ENCODE measurements around the gene OGFR.

OGFR gene

DNA sequence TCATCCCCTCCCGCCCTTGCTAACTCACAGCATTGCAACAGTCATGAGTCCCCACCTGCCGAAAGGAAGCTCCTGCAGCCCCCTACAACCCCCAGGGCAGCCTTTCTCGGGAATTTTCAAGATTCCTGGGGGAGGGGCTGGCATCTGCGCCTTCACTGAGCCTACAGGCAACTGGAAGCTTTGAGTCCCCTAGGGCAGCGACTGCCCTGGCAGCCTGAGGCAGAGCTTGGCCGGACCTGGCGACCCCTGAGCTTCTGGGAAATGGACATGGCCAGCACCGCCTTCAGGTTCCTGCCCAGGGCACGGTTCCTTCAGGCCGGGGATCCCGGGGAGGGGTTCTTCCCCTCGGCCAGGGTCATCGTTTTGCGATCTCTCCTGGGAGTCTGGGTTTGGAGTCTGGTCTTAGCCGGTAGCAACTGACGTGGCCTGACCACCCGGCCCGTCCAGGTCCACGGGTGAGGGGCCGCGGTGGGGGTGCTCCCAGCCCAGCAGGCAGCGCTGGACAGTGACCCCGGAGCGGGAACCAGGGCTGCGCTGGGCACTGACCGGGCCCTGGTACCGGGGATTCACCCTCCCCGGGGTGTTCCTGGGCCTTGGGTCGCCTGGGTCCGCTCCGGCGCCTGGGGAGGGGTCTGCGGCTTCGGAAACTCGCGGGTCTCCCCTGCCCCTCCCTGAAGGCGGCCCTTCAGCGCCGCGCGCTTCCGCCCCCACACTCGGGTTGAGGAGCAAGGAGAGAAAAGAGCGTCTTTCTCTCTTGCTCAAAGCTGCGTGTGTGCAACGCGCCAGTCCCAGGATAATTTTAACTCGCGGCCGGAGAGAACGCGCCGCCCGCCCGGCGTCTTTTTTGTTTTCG, 11.6 kb downstream of the OGFR start:
- no peak for DNase-seq

DNA sequence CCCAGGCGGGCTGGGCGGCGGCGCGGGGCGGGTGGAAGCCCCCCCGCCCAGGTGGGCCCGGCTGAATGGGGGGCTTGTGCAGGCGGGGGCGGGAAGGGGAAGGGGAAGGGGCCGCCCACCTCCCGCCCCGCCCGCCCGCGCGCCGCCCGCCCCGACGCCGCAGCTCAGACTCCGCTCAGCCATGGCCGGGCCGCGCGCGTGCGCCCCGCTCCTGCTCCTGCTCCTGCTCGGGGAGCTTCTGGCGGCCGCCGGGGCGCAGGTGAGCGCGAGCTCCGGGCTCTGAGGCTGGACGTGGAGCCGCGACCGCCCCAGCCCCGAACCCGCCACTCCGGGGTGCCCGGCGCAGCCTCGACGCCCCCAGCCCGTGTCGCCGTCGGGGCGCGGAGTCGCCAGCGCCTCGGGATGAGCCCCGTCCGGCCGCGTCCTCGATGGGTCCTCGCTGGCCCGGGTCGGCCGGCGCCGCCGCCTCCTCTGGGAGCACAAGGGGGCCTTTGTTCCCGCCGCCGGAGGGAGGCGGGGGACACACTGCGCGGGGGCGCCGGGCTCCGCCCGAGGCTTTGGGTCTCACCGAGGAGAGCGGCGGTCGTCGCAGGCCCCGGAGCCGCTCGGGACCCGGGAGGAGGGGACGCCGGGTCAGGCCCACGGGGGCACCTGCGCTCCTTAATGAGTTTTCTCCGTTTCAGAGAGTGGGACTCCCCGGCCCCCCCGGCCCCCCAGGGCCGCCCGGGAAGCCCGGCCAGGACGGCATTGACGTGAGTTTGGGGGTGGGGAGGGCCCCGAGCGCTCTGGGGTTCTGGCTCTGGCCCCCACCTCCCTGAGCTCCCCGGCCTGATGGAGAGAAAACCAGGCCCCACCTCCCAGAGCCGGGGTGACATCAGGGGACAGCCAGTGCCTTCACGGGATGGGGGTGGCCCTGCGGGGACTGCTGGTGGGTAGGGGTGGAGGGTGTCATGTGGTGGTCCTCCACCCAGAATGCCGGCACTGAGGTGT, 12.5 kb downstream of the OGFR start, which contains the start of gene COL9A3:
TSS of gene COL9A3 (plus strand) at position 167 of the 990 bp plus-strand sequence. CDS start at position 182, 15 bp downstream.
- DNase-seq: no peak

DNA sequence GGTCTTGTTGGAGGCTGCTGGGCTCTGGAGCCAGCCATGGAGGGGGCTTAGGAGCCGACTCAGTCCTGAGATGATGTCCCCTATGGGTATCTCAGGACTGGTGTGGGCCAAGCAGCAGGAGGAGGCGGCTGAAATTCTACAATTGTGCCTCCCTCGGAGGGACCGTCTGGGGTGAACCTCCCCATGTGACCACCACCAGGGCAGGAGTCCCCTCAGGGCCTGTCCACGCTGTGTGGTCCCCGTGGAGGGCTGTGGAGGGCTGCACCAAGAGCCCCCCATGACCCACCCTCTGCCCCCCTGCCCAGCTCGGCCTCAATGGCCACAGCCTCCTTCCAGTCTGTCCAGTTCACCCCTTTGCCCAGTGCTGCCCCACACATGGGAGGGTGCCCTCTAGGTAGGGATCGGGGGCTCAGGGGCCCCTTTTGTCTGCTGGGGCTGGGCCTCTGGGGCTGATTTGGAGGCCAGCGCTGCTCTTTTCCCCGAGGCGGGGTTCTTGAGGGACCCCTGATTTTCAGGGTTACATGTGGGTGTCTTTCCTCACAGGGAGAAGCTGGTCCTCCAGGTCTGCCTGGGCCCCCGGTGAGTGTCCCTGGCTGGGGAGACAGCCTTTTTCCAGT, 13.4 kb downstream of the OGFR start:
- no peak for DNase-seq

DNA sequence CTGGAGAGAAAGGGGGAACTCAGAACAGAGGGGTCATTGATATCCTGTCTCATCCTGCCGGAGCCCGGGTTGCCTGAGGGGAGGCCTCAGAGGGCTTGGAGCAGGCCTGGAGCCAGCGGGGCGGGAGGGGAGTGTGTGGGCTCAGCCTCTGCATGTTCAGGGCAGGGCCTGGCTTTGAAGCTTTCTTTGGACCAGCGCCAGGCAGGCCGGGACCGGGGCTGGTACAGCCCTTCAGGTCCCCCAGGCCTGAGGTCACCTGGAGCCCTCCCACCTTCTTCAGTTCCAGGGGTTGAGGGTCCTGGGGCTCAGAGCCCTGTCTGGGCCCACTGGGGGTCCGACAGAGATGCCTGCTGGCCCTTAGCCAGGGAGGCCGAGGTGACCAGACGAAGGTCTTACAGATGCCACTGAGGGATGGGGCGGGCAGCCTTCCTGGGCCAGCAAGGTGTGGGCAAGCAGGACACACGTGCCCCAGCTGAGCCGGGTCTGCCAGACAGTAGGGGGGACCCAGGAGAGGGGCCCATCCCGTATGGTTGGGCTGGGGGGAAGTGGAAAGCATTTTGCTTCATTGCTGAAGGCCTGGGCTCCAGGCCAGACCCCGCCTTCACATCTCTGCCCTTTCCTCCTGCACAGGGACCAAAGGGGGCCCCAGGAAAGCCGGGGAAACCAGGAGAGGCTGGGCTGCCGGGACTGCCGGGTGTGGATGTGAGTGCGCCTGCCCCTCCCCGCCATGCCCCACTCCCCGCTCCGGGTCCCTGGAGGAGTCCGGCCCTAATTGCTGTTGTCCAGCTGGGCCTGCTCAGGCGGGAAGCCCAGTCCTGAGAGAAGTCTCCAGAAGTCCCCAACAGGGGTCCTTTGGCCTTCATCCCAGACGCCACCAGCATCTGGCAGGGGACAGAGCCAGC, 14.2 kb downstream of the OGFR start:
- DNase-seq: no peak

DNA sequence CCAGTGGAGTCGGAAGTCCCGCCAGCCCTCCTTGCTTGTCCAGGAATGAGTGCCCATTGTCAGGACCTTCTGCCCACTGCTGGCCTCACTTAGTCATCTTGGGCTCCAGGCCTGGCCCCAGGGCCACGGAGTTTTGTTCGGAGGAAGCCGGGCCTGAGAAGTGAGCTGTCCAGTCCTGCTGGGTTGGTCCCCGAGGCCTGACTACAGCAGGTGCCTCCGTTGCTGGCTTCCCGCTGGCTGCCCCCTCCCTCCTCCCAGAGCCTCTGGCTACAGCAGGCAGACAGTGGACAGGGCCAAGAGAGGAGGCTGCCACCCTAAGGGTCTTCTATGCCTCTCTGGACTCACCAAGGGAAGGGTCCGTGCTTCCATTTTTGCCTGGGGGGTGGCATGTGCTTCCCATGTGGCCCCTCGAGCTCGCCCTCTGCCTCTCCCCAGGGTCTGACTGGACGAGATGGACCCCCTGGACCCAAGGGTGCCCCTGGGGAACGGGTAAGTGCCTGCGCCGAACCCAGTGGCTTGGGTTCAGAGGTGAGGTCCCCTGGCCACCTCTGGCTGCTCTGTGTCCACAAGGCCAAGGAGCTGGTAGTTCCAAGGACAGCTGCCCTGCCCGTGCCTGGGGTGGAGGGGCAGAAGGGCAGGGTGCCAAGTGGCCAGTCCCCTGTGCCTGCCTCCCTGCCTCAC, 15.0 kb downstream of the OGFR start:
- no peak for DNase-seq

DNA sequence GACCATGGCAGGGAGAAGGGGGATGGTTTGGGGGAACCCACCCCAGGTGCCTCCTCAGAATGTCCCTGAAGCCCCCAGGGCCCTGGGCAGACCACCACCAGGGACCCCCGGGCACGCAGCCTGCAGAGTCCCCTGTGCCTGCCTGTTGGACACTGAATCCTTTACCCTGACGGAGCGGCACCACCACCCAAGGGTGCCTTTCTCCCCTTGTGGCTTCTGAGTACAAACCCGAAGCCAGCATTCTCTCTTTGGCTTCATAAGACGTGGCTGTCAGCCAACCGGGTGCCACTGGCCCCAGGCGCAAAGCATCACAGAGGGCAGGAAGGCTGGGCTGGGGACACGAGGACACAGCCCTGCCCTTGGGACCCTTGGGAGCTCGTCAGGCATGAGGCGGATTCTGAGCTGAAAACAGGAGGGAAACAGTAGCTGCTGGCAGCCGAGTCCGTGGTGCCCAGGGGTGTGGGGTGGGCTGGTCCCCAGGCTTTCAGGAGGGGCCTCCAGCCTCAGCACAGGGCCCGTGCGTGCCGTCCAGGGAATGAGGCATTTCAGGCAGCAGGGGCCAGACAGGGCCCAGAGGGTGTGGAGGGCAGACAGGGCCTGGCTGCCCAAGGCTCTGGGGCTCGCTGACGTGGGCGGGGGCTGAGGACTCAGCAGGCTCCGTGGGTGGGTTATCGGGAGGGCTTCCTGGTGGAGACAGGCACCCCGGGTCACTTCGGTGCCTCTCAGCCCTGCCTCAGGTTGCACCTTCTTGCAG, 15.8 kb downstream of the OGFR start:
- no peak for DNase-seq

DNA sequence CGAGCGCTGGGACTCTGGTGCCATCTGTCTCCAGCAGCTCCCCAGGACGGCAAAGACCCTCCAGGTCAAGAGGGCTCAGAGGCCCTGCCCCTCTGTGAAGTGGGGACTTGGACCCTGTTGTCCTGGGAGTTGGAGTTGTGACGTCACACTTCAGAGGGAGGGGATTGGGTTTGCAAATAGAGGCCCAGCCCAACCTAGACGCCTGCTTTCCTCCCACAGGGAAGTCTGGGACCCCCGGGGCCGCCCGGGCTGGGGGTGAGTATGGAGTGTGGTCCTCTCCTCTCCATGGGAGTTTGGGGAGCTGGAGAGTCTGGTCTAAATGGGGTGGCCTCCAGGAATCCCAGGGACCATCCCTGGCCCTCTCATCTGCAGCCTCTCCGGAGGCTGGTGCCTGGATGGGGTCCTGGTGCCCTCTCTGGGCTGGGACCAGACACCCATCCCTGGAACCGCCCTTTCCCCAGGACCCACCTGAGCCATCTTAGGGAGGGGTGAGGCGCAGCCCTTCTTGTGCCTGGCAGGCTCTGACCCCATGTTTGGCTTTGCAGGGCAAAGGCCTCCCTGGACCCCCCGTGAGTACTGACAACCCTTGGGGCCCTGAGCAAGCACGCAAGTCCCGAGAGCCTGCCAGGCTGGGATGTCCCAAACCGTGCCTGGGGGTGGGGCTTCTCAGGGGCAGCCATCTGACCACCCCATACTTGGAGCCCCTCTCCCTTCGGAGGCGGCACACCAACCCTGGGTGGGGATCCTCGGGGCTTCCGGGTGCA, 16.5 kb downstream of the OGFR start:
- no peak for DNase-seq

DNA sequence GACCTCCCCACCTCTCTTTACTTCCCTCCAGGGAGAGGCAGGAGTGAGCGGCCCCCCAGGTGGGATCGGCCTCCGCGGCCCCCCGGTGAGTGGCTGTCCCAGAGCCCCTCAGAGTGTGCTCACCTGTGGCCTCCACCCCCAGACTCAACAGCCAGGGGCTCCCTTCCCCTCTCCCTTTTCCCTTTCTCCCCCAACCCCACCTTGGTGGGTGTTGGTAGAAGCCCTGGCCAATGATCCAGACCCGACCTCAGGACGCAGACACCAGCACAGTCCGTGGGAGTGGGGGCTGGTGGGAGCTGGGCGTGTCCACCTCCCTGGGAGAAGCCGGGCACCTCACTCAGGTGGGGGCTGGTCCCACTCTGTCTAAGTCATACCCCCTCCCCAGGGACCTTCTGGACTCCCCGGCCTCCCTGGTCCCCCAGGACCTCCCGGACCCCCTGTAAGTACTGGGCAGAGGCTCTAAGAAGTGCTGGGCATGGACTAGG, 17.1 kb downstream of the OGFR start:
- DNase-seq: no peak

DNA sequence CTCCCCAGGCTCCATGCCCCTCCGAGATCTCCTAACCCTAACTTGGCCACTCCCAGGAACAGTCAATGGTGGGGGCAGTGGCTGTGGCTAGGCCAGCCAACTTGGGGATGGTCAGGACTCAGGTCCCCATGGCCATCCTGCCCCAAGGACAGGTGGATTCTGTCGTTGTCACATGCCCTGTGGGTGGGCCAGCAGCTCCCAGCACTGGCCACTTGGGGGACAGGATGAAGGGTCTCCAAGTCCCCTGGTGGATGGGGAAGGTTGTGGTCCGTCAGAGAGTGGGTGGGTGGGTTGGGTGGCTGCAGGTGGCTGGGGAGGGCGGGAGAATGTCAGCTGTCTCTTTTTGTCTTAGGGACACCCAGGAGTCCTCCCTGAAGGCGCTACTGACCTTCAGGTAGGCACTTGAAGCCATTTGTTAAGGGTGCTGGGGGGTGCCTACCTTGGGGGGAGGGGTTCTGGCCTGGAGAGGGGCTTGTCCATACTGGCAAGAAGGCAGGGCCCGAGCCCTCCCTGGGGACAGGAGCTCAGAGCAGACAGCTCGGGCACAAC, 17.7 kb downstream of the OGFR start:
- DNase-seq: no peak

DNA sequence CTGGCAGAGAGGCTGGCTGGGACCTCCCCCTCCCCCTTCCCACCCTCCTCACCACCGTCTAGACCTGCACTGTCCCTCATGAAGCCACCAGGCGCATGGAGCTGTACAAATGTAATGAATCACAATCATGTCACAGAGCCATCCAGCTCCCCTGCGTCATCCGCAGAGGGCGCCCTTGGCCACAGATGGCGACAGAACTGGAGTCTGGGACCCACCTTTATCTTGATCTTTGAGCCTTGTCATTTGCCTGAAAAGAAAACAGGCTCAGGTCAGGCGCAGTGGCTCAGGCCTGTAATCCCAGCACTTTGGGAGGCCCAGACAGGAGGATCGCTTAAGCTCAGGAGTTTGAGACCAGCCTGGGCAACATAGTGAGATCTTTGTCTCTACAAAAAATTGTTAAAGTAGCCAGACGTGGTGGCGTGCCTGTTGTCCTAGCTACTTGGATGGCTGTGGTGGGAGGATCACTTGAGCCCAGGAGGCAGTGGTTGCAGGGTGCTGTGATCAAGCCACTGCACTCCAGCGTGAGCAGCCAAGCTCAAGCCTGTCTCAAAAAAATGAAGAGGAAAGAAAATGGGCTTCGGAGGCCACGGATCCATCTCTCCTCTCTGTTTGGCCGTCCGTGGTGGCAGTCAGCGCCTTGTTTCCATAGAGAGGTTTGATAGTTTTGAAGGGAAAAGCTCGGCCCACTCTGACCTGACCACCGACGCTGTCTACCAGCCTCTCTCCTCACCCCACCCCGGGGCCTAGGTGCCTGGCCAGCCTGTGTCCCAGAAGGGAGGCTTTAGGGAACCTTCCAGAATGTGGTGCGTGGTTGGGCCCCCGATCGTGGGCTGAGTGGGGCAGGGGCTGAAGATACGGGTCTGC, 18.4 kb downstream of the OGFR start:
- DNase-seq: no peak

DNA sequence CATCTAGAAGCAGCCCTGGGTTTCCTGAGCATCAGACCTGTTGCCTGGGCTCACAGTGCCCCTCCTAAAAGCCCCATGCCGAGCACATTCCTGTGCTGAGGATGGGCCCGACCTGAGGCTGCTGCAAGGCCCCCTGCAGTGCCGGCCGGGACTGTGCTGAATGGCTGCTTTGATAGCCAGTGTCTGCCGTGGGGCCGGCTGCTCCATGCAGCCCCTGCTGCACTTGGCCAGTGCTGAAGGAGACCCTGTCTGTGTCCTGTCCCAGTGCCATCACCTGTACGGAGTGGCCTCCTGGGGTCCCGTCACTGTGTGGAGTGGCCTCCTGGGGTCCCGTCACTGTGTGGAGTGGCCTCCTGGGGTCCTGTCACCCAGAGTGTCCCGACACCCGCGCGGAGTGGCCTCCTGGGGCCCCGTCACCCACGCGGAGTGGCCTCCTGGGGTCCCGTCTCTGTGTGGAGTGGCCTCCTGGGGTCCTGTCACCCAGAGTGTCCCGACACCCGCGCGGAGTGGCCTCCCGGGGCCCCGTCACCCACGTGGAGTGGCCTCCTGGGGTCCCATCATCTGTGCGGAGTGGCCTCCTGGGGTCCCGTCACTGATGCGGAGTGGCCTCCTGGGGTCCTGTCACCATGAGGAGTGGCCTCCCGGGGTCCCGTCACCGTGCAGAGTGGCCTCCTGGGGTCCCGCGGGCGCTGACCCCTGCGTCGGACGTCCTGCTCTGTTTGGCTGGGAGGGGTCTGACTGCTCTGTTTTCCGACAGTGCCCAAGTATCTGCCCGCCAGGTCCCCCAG, 19.2 kb downstream of the OGFR start:
- DNase-seq: no peak

DNA sequence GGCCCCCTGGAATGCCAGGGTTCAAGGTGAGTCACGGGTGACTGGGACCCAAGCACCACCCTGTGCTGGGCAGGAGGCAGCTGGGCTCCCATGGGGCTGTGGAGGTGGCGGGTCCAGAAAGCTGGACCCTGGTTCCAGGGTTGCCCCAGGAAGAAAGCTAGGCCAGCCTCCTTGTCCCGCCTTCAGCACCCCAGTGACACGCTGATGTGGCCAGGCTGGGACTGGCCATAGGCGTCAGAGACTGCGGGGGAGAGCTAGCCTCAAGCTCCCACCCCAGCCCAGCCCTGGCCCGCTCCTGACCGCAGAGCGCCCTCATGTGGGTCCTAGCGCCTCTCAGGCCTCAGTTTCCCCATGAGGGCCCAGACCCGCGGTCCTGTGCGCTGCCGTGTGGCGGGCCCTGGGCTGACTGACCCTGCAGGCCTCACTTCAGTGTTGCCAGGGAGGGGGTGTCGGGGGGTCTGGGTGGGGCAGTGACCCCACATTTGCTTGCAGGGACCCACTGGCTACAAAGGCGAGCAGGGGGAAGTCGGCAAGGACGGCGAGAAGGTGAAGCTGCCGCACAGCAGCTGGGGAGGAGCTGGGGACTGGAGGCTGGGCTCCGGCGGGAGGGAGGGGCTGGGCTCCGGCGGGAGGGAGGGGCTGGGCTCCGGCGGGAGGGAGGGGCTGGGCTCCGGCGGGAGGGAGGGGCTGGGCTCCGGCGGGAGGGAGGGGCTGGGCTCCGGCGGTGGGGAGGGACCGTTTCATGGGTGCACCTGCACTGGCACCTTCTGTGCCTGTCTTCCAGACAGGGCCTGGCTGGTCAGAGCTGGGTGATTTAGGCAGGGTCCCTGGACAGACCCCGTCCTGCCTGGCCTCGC, 20.1 kb downstream of the OGFR start:
- DNase-seq: peak; percentile 62

DNA sequence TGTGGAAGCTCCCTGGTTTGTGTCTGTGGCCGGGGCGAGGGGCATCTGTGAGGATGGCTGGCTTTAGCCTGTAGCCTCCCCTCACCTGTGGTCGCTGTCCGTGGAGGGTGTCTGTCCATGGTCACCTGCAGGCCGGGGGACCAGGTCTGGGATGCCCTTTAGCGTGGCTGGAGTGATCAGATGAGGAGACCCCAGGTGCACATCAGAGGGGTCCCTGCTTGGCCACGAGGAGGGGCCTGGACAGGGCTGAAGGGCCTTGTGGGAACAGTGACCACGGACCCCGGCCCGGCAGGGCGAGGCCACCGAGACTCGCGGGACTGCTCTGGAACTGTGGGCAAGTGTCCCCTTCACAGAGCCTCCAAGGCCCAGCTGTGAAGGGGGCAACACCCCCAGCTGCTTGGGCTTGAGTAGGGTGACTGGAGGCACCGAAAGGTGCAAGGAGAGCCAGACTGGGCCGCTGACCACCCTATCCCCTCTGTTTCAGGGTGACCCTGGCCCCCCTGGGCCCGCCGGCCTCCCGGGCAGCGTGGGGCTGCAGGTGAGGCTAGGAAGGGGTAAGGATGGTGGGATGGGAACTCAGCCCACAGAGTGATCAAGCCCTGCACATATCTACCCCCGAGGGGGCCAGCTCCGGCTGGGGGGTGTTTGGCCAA, 20.8 kb downstream of the OGFR start:
- DNase-seq: no peak

DNA sequence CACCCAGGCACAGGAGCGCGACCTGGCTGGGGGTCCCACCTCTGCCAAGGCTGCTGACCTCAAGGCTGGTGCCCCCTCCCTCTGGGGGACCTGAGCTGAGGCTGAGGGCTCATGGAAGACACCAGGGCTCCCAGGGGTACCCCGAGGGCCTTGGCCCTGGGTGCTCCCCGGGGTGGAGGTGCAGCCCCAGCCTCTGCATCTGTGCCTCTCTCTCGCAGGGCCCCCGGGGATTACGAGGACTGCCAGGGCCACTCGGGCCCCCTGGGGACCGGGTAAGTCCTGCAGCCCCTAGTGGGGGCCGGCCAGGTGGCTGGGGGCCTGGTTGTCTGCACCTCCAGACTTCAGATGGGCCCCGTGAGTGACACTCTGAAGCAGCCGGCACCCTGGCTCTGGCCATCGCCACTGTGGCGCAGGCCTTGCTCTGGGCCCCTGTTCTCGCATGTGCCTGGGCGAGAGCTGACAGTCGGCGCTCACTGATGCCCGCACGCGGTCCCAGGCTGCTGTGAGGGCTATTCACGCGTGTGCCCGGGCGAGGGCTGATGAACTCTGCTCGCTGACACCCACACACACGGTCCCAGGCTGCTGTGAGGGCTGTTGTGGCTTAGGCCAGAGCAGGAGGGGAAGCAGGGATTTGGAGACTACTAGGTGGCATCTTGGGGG, 21.5 kb downstream of the OGFR start:
- DNase-seq: no peak

DNA sequence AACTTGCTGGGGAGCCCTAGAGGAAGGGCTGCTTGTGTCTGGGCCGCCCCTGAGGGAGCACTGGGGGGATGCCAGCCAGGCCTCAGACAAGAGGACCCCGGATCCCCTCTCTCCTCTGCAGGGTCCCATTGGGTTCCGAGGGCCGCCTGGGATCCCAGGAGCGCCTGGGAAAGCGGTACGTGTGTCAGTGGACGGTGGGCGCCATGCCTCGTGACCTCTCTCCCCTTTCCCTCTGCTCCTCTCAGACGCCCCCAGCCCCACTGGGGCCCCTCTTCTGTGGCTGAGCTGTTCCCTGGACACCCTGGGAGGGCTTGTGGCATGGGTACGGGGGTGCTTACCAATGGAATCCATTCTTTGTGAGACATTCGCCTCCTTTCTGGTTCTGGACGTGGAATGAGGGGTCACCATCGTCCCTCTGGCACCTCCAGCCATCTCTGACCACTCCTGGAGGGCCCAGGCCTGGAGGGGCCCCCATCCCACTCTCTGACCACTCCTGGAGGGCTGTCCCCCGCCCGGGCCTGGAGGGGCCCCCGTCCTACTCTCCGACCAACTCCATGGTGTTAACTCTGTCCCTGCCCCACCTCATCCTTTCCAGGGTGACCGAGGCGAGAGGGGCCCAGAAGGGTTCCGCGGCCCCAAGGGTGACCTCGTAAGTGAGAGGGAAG, 22.1 kb downstream of the OGFR start:
- DNase-seq: no peak

Measured in activated CD4-positive, alpha-beta T cell treated with anti-CD3 and anti-CD28 coated beads, Interleukin-2, amount 50 U/mL, for 1 hour (primary cell).